Measurements from ENCODE around the gene DPP10.

GRCh38 chr2:115162494-115163293 is 720.3 kb downstream of the DPP10 start:
- TF ChIP-seq CTCF (IDR thresholded peaks at IDR 0.05; ENCODE audit: low read length) (no peak), EZH2 (IDR thresholded peaks at IDR 0.05; ENCODE audit: borderline replicate concordance, low read length) (no peak)

Data from OCI-LY1 (cell line).